ENCODE data around the gene LRRC30. TPM values are rescaled to one million over a fixed set of nuclear protein-coding genes. Genes with fewer than 3 reads are reported as not detected.

Gene LRRC30
- total RNA-seq, 1 experiment from 2014 or later = not detected

- Histone ChIP-seq H3K27me3 (ENCODE audit: low read length) (no peaks in the 10 kb centered on the region), H3K4me2 (ENCODE audit: low read depth, low read length, poor library complexity, severe bottlenecking) (no peak overlapping the region), H3K79me2 (ENCODE audit: low read length) (no peaks in the 10 kb centered on the region)
Measured at GRCh38 chr18:7267973-7268372, 37.1 kb downstream of the LRRC30 start.

GRCh38 chr18:7269942-7270341, 39.1 kb downstream of the LRRC30 start:
- no peak for DNase-seq
- Histone ChIP-seq H3K9ac (ENCODE audit: low read length) (no peak overlapping the region), H3K9me3 (ENCODE audit: low read length) (no peaks in the 10 kb centered on the region; the same call in none of the 2 replicates), H3K4me3 (ENCODE audit: low read length) (no peak overlapping the region), H2AFZ (ENCODE audit: low read length) (no peak overlapping the region), H3K4me1 (ENCODE audit: low read length) (no peaks in the 10 kb centered on the region), H4K20me1 (ENCODE audit: insufficient read depth, low read depth, low read length) (no peaks in the 10 kb centered on the region), H3K4me2 (ENCODE audit: low read depth, low read length, poor library complexity, severe bottlenecking) (no peak overlapping the region), H3K27me3 (ENCODE audit: low read length) (no peaks in the 10 kb centered on the region), H3K27ac (ENCODE audit: low read length) (no peak overlapping the region), H3K9me2 (replicated peaks; ENCODE audit: insufficient read depth, low read length) (no peaks in the 10 kb centered on the region), H3K36me3 (ENCODE audit: insufficient read depth, low read length) (no peaks in the 10 kb centered on the region), H3K79me2 (ENCODE audit: low read length) (no peaks in the 10 kb centered on the region)

More at GRCh38 chr18:7267973-7268372, 37.1 kb downstream of the LRRC30 start:
- DNase-seq = no peak
- no peaks in the 10 kb centered on the region for H4K20me1 ChIP-seq (ENCODE audit: insufficient read depth, low read depth, low read length)
- peaks cover 4% of the 10 kb centered on the region for H3K9me3 ChIP-seq (ENCODE audit: low read length)
- H3K9ac ChIP-seq (ENCODE audit: low read length) = no peak overlapping the region
- H2AFZ ChIP-seq (ENCODE audit: low read length) = no peak overlapping the region
- H3K4me1 ChIP-seq (ENCODE audit: low read length) = no peaks in the 10 kb centered on the region
- H3K4me3 ChIP-seq (ENCODE audit: low read length) = no peak overlapping the region
- no peaks in the 10 kb centered on the region for H3K36me3 ChIP-seq (ENCODE audit: insufficient read depth, low read length)
- H3K27ac ChIP-seq (ENCODE audit: low read length) = no peak overlapping the region
- no peaks in the 10 kb centered on the region for H3K9me2 ChIP-seq (replicated peaks; ENCODE audit: insufficient read depth, low read length)

GRCh38 chr18:7272311-7273049, 41.6 kb downstream of the LRRC30 start:
- Histone ChIP-seq H3K4me3 (ENCODE audit: low read length) (no peak overlapping the region), H3K9ac (ENCODE audit: low read length) (no peak overlapping the region), H3K36me3 (ENCODE audit: insufficient read depth, low read length) (no peaks in the 10 kb centered on the region), H2AFZ (ENCODE audit: low read length) (no peak overlapping the region), H4K20me1 (ENCODE audit: insufficient read depth, low read depth, low read length) (no peaks in the 10 kb centered on the region), H3K4me2 (ENCODE audit: low read depth, low read length, poor library complexity, severe bottlenecking) (no peak overlapping the region), H3K9me2 (replicated peaks; ENCODE audit: insufficient read depth, low read length) (no peaks in the 10 kb centered on the region), H3K27ac (ENCODE audit: low read length) (no peak overlapping the region), H3K27me3 (ENCODE audit: low read length) (no peaks in the 10 kb centered on the region), H3K4me1 (ENCODE audit: low read length) (no peaks in the 10 kb centered on the region), H3K9me3 (ENCODE audit: low read length) (no peaks in the 10 kb centered on the region; the same call in 1 of the 2 replicates), H3K79me2 (ENCODE audit: low read length) (no peaks in the 10 kb centered on the region)
- DNase-seq = peak; percentile 42

GRCh38 chr18:7273301-7273921, 42.5 kb downstream of the LRRC30 start:
- Histone ChIP-seq H3K79me2 (ENCODE audit: low read length) (no peaks in the 10 kb centered on the region), H3K27me3 (ENCODE audit: low read length) (no peaks in the 10 kb centered on the region), H3K36me3 (ENCODE audit: insufficient read depth, low read length) (no peaks in the 10 kb centered on the region), H3K27ac (ENCODE audit: low read length) (no peak overlapping the region), H4K20me1 (ENCODE audit: insufficient read depth, low read depth, low read length) (no peaks in the 10 kb centered on the region), H3K4me3 (ENCODE audit: low read length) (no peak overlapping the region), H3K4me1 (ENCODE audit: low read length) (no peaks in the 10 kb centered on the region), H3K4me2 (ENCODE audit: low read depth, low read length, poor library complexity, severe bottlenecking) (no peak overlapping the region), H3K9me2 (replicated peaks; ENCODE audit: insufficient read depth, low read length) (no peaks in the 10 kb centered on the region), H3K9ac (ENCODE audit: low read length) (no peak overlapping the region), H3K9me3 (ENCODE audit: low read length) (no peaks in the 10 kb centered on the region), H2AFZ (ENCODE audit: low read length) (no peak overlapping the region)
- DNase-seq = no peak

- H3K4me1 ChIP-seq (ENCODE audit: low read length) = no peaks in the 10 kb centered on the region
Measured at GRCh38 chr18:7281579-7281978, 50.7 kb downstream of the LRRC30 start.

More at GRCh38 chr18:7281579-7281978, 50.7 kb downstream of the LRRC30 start:
- Histone ChIP-seq H3K27ac (ENCODE audit: low read length) (no peak overlapping the region), H4K20me1 (ENCODE audit: insufficient read depth, low read depth, low read length) (no peaks in the 10 kb centered on the region), H3K27me3 (ENCODE audit: low read length) (no peaks in the 10 kb centered on the region), H3K4me2 (ENCODE audit: low read depth, low read length, poor library complexity, severe bottlenecking) (no peak overlapping the region), H3K9me2 (replicated peaks; ENCODE audit: insufficient read depth, low read length) (no peaks in the 10 kb centered on the region), H2AFZ (ENCODE audit: low read length) (no peak overlapping the region), H3K79me2 (ENCODE audit: low read length) (no peaks in the 10 kb centered on the region), H3K9me3 (ENCODE audit: low read length) (peaks cover 4% of the 10 kb centered on the region; the same call in 1 of the 2 replicates), H3K4me3 (ENCODE audit: low read length) (no peak overlapping the region), H3K9ac (ENCODE audit: low read length) (no peak overlapping the region), H3K36me3 (ENCODE audit: insufficient read depth, low read length) (no peaks in the 10 kb centered on the region)
- DNase-seq = no peak

Other genes with a start within 250 kb of the LRRC30 start
- gene LAMA1, start 113.3 kb upstream of the LRRC30 start, total RNA-seq (2014; rRNA removed; shearing (Covaris generic); ENCODE audit: low replicate concordance) = not detected in 2 replicates